ENCODE data around the gene HAGH.

GRCh38 chr16:1794221-1794871, 32.3 kb downstream of the HAGH start:
- TF ChIP-seq CTCF (IDR thresholded peaks at IDR 0.05; ENCODE audit: borderline replicate concordance, extremely low read depth, low read length, poor library complexity, severe bottlenecking) (no peak), EZH2 (IDR thresholded peaks at IDR 0.05; ENCODE audit: borderline replicate concordance, low read depth, low read length, severe bottlenecking) (no peak)
